ENCODE data around the gene SDK2. TPM values are rescaled to one million over a fixed set of nuclear protein-coding genes. Genes with fewer than 3 reads are reported as not detected.

Gene SDK2
- total and polyA plus RNA-seq, 5 donors from 2014 or later: 0.02 to 0.59 (median 0.02) TPM; not detected in 2

DNA sequence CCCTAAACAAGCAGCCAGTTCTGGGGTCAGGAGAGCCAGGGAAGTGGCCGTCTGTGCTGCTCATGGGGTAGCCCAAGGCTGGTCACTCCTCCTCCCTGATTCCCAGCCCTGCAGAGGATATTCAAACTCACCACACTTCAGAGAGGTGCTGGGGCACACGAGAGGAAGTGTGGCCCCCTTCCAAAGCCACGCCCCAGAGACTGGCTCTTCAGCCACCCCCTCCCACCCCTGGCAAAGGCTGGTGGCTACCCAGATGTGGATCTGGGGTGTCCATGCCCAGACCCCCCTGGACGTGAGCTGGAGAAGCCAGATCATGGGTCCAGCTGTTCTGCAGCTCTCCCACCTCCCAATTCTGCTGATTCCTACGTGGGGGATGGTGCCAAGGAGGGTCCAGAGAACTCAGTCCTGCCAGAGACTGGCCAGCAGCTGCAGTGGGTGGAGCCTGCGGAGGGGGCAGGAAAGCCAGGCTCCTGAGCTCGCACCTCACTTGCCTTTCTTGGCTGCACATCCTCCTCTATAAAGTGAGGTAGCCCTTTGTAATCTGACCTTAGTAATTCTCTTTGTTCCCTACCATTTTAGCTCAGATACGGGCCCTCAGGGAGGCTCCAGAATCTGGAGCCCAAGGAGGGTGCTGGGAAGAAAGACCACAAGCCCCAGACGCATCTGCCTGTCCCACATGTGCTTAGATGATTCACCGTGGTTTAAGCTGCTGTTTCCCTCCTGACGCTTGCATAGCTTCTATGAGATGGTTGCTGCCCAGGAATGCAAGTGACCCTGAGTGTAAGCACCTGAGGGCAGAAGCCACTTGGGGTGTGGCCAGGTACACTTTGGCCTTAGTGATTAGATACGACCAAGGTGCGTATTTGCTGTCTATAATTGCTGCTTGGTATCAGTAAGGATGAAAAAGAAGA lies 15.3 kb downstream of the SDK2 start:
- Mint-ChIP-seq H3K4me3 (no peak overlapping the region), H3K27ac (no peak overlapping the region), H3K36me3 (no peaks in the 10 kb centered on the region), H3K4me1 (no peaks in the 10 kb centered on the region), H3K9me3 (no peaks in the 10 kb centered on the region), H3K27me3 (peaks cover 7% of the 10 kb centered on the region)
- Histone ChIP-seq H3K9me3 (ENCODE audit: control insufficient read depth in 2 of 2, low read length in 2 of 2) (no peaks in the 10 kb centered on the region), H3K27me3 (ENCODE audit: control insufficient read depth, insufficient read depth, low read length) (no peaks in the 10 kb centered on the region), H3K4me3 (ENCODE audit: low read depth, low read length) (no peak overlapping the region), H3K27ac (ENCODE audit: insufficient read depth, low read length, poor library complexity, severe bottlenecking) (no peak overlapping the region), H3K4me1 (ENCODE audit: control insufficient read depth, insufficient read depth, low read length, poor library complexity, severe bottlenecking) (no peaks in the 10 kb centered on the region), H3K36me3 (ENCODE audit: control insufficient read depth, insufficient read depth, low read length) (no peaks in the 10 kb centered on the region)
- DNase-seq: no peak
- ATAC-seq (ENCODE audit: low read depth in 2 of 2): no peak

DNA sequence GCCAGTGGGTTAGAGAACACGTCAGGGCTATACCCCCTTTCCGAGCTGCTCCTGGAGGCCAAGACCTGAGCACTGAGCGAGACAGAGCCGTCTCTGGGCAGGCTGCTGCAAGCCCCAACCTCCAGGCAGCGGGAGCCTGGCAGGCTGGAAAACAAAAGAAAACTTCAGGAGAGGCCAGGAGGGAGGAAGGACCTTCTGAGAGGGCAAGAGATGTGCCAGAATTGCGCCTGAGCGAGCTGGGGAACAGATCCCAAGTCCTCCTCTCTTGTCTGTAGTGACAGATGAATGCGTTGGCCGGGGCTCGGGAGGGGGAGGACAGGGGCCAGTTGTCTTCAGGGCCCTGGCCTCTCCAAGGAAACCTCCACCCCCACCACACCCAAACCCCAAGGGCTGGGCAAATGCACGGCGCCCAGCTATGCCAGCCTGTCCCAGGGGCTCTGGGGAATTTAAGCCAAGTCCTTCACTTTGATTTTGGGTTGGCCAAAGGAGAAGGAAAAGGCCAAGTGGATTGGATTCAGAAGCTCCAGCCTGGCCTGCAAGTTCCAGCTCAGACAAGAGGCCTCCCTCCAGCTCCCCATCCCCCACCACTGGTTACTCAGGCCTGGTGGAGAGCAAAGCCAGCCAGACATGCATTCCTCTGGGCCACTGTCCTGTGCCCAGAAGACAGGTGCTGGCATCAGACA lies 18.1 kb downstream of the SDK2 start:
- no peaks in the 10 kb centered on the region for H3K4me1 ChIP-seq (ENCODE audit: control insufficient read depth, insufficient read depth, low read length, poor library complexity, severe bottlenecking)
- no peak overlapping the region for H3K4me3 ChIP-seq (ENCODE audit: low read depth, low read length)
- H3K27ac Mint-ChIP-seq: no peak overlapping the region
- no peaks in the 10 kb centered on the region for H3K9me3 ChIP-seq (ENCODE audit: control insufficient read depth in 2 of 2, low read length in 2 of 2)
- peaks cover 0 to 2% (median 0%) of the 10 kb centered on the region in 7 donors for H3K9me3 Mint-ChIP-seq
- H3K4me1 Mint-ChIP-seq: no peaks in the 10 kb centered on the region
- H3K4me3 Mint-ChIP-seq: no peak overlapping the region
- no peak for DNase-seq
- peaks cover 8% of the 10 kb centered on the region for H3K27me3 Mint-ChIP-seq
- no peak overlapping the region for H3K27ac ChIP-seq (ENCODE audit: insufficient read depth, low read length, poor library complexity, severe bottlenecking)
- no peak for ATAC-seq (ENCODE audit: low read depth in 2 of 2)
- H3K36me3 ChIP-seq (ENCODE audit: control insufficient read depth, insufficient read depth, low read length): no peaks in the 10 kb centered on the region
- no peaks in the 10 kb centered on the region for H3K27me3 ChIP-seq (ENCODE audit: control insufficient read depth, insufficient read depth, low read length)
- H3K36me3 Mint-ChIP-seq: no peaks in the 10 kb centered on the region

GRCh38 chr17:73625006-73625405 lies 19.2 kb downstream of the SDK2 start:
- Histone ChIP-seq H3K36me3 (ENCODE audit: control insufficient read depth, insufficient read depth, low read length) (no peaks in the 10 kb centered on the region), H3K4me1 (ENCODE audit: control insufficient read depth, insufficient read depth, low read length, poor library complexity, severe bottlenecking) (no peaks in the 10 kb centered on the region), H3K27me3 (ENCODE audit: control insufficient read depth, insufficient read depth, low read length) (no peaks in the 10 kb centered on the region), H3K27ac (ENCODE audit: insufficient read depth, low read length, poor library complexity, severe bottlenecking) (no peak overlapping the region), H3K4me3 (ENCODE audit: low read depth, low read length) (no peak overlapping the region), H3K9me3 (ENCODE audit: control insufficient read depth in 2 of 2, low read length in 2 of 2) (no peaks in the 10 kb centered on the region)
- Mint-ChIP-seq H3K9me3 (peaks cover 0 to 8% (median 0%) of the 10 kb centered on the region in 7 donors), H3K27me3 (peaks cover 8% of the 10 kb centered on the region), H3K36me3 (no peaks in the 10 kb centered on the region), H3K27ac (no peak overlapping the region), H3K4me3 (no peak overlapping the region), H3K4me1 (no peaks in the 10 kb centered on the region)
- ATAC-seq (ENCODE audit: low read depth in 2 of 2): no peak
- DNase-seq: no peak

DNA sequence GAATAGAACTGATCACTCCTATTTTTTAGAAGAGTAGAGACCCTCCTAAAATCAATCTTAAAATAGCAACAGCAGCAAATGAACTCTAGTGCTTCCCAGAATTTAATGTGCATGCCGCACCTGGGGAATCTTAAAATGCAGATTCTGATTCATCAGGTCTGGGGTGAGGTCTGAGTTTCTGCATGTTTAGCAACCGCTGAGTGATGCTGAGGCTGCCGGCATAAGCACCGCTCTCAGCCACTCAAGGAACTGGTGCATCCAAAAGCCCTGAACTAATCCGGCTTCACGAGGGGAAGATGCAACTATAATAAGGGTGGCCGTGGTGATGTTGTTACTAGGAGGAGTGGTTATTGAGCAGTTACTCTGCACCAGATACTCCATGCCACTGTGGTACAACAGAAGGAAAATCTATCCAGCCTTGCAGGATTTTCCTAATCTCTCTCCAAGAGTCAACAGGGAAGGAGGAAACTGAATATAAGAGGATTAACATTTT lies 19.7 kb downstream of the SDK2 start:
- Histone ChIP-seq H3K27me3 (ENCODE audit: control insufficient read depth, insufficient read depth, low read length) (no peaks in the 10 kb centered on the region), H3K36me3 (ENCODE audit: control insufficient read depth, insufficient read depth, low read length) (no peaks in the 10 kb centered on the region), H3K4me3 (ENCODE audit: low read depth, low read length) (no peak overlapping the region), H3K9me3 (ENCODE audit: control insufficient read depth in 2 of 2, low read length in 2 of 2) (no peaks in the 10 kb centered on the region), H3K4me1 (ENCODE audit: control insufficient read depth, insufficient read depth, low read length, poor library complexity, severe bottlenecking) (no peaks in the 10 kb centered on the region), H3K27ac (ENCODE audit: insufficient read depth, low read length, poor library complexity, severe bottlenecking) (no peak overlapping the region)
- DNase-seq (no peak), ATAC-seq (ENCODE audit: low read depth in 2 of 2) (no peak)
- Mint-ChIP-seq H3K9me3 (peaks cover 0 to 11% (median 1%) of the 10 kb centered on the region in 7 donors), H3K27me3 (peaks cover 8% of the 10 kb centered on the region), H3K36me3 (no peaks in the 10 kb centered on the region), H3K27ac (no peak overlapping the region), H3K4me1 (no peaks in the 10 kb centered on the region), H3K4me3 (no peak overlapping the region)

DNA sequence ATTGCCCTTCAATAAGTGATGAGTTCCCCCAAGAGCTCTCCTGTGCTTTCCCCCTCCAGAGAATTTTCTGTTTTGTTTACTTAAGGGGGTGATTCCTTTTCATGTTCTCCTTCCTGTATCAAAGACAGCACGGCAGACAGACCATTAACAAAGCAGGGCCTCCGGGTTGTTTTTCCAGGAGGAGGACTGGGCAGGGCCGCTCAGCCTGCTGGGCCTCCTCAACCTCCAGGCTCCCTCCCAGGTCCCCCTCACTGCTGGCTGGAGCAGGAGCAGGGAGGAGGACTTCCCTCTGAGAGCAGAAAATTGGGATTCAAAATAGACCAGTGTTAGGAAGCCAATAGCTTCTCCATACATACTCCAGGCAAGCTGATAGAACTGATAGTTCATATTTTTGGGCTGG lies 20.4 kb downstream of the SDK2 start:
- H3K9me3 ChIP-seq (ENCODE audit: control insufficient read depth in 2 of 2, low read length in 2 of 2): peaks cover 5 to 6% of the 10 kb centered on the region in 2 experiments
- Mint-ChIP-seq H3K27me3 (peaks cover 12% of the 10 kb centered on the region), H3K4me3 (no peak overlapping the region), H3K9me3 (peaks cover 0 to 16% (median 2%) of the 10 kb centered on the region in 7 donors), H3K27ac (peak overlapping the region in 1 of 3 donors; percentile 38), H3K4me1 (no peaks in the 10 kb centered on the region), H3K36me3 (no peaks in the 10 kb centered on the region)
- no peak overlapping the region for H3K4me3 ChIP-seq (ENCODE audit: low read depth, low read length)
- DNase-seq (no peak), ATAC-seq (ENCODE audit: low read depth in 2 of 2) (no peak)
- no peaks in the 10 kb centered on the region for H3K4me1 ChIP-seq (ENCODE audit: control insufficient read depth, insufficient read depth, low read length, poor library complexity, severe bottlenecking)
- no peaks in the 10 kb centered on the region for H3K27me3 ChIP-seq (ENCODE audit: control insufficient read depth, insufficient read depth, low read length)
- no peak overlapping the region for H3K27ac ChIP-seq (ENCODE audit: insufficient read depth, low read length, poor library complexity, severe bottlenecking)
- H3K36me3 ChIP-seq (ENCODE audit: control insufficient read depth, insufficient read depth, low read length): no peaks in the 10 kb centered on the region

- DNase-seq: no peak
- Mint-ChIP-seq H3K27me3 (peaks cover 17% of the 10 kb centered on the region), H3K4me1 (no peaks in the 10 kb centered on the region), H3K9me3 (peaks cover 0 to 22% (median 4%) of the 10 kb centered on the region in 7 donors), H3K4me3 (no peak overlapping the region), H3K27ac (peak overlapping the region in 1 of 3 donors; percentile 38), H3K36me3 (no peaks in the 10 kb centered on the region)
- no peak overlapping the region for H3K4me3 ChIP-seq (ENCODE audit: low read depth, low read length)
- peaks cover 5 to 6% of the 10 kb centered on the region in 2 experiments for H3K9me3 ChIP-seq (ENCODE audit: control insufficient read depth in 2 of 2, low read length in 2 of 2)
- no peaks in the 10 kb centered on the region for H3K27me3 ChIP-seq (ENCODE audit: control insufficient read depth, insufficient read depth, low read length)
- H3K36me3 ChIP-seq (ENCODE audit: control insufficient read depth, insufficient read depth, low read length): no peaks in the 10 kb centered on the region
- no peak for ATAC-seq (ENCODE audit: low read depth in 2 of 2)
- no peak overlapping the region for H3K27ac ChIP-seq (ENCODE audit: insufficient read depth, low read length, poor library complexity, severe bottlenecking)
- H3K4me1 ChIP-seq (ENCODE audit: control insufficient read depth, insufficient read depth, low read length, poor library complexity, severe bottlenecking): no peaks in the 10 kb centered on the region
Observed at GRCh38 chr17:73623247-73623646, 21.0 kb downstream of the SDK2 start.

- Mint-ChIP-seq H3K4me1 (no peaks in the 10 kb centered on the region), H3K27me3 (peaks cover 18% of the 10 kb centered on the region), H3K4me3 (no peak overlapping the region), H3K9me3 (peaks cover 0 to 26% (median 4%) of the 10 kb centered on the region in 7 donors), H3K36me3 (no peaks in the 10 kb centered on the region), H3K27ac (no peak overlapping the region)
- H3K36me3 ChIP-seq (ENCODE audit: control insufficient read depth, insufficient read depth, low read length): no peaks in the 10 kb centered on the region
- H3K4me1 ChIP-seq (ENCODE audit: control insufficient read depth, insufficient read depth, low read length, poor library complexity, severe bottlenecking): no peaks in the 10 kb centered on the region
- H3K27me3 ChIP-seq (ENCODE audit: control insufficient read depth, insufficient read depth, low read length): no peaks in the 10 kb centered on the region
- H3K4me3 ChIP-seq (ENCODE audit: low read depth, low read length): no peak overlapping the region
- H3K9me3 ChIP-seq (ENCODE audit: control insufficient read depth in 2 of 2, low read length in 2 of 2): peaks cover 5 to 6% of the 10 kb centered on the region in 2 experiments
- DNase-seq (no peak), ATAC-seq (ENCODE audit: low read depth in 2 of 2) (no peak)
- no peak overlapping the region for H3K27ac ChIP-seq (ENCODE audit: insufficient read depth, low read length, poor library complexity, severe bottlenecking)
Observed at GRCh38 chr17:73622381-73622780, 21.9 kb downstream of the SDK2 start.
